Cardiac muscle cell (in vitro differentiated cells and primary cell): ENCODE data around the gene KDM4C. TPM values are rescaled to one million over a fixed set of nuclear protein-coding genes. Genes with fewer than 3 reads are reported as not detected.
A peak's percentile ranks its signal among the peaks of the same experiment; 100 is the strongest.

Source experiments
- DNase-seq, 2 donors: peaks; one replicate each; pipeline versions ENCODE4 v3.0.0 to v3.0.0-alpha.2; 2010 to 2017; ENCODE audit warnings: low read depth in 1 of 2, low spot score in 1 of 2
- H3K27ac ChIP-seq: fragments of 200-600 bp; sonication (generic); 2 replicates; pipeline ENCODE4 v1.5.1; 2016
- H3K27me3 ChIP-seq: fragments of 200-600 bp; sonication (generic); 2 replicates; pipeline ENCODE4 v1.6.0; 2016; ENCODE audit warnings: control low read depth
- H3K36me3 ChIP-seq: fragments of 200-600 bp; sonication (generic); 2 replicates; pipeline ENCODE4 v1.5.1; 2016; ENCODE audit warnings: control low read depth
- H3K4me1 ChIP-seq: fragments of 200-600 bp; sonication (generic); 2 replicates; pipeline ENCODE4 v1.8.1; 2017; ENCODE audit warnings: low read depth, mild to moderate bottlenecking, mixed run types
- H3K4me3 ChIP-seq: fragments of 200-600 bp; sonication (generic); 2 replicates; pipeline ENCODE4 v1.5.1; 2016; ENCODE audit warnings: mild to moderate bottlenecking
- H3K9me3 ChIP-seq: fragments of 200-600 bp; sonication (generic); 2 replicates; pipeline ENCODE4 v1.5.1; 2017; ENCODE audit warnings: low read depth, mild to moderate bottlenecking, control low read depth
- CTCF ChIP-seq: IDR thresholded peaks from 2 replicates; pipeline ENCODE4 v1.5.1; 2012; ENCODE audit warnings: low read depth, mild to moderate bottlenecking, low read length
- polyA plus RNA-seq: library from polyadenylated mRNA; unstranded; fragments of >200 nt; fragmentation: Nextera tagmentation; extraction: Ambion mirVana; gene quantifications from 2 replicates; pipeline ENCODE4 v1.2.1, GENCODE V29; 2016
- total RNA-seq: library from RNA; depleted of rRNA; stranded (reverse); fragments of >200 nt; gene quantifications from 2 replicates; pipeline ENCODE4 v1.2.3, GENCODE V29; 2016

KDM4C gene
- total and polyA plus RNA-seq, 2 experiments from 2014 or later, result 15.1 to 32.0 TPM

GRCh38 chr9:6779417-6780241 is 21.9 kb downstream of the KDM4C start:
- H3K9me3 ChIP-seq, result no peaks in the 10 kb centered on the region
- H3K4me1 ChIP-seq, result peaks cover 36% of the 10 kb centered on the region
- H3K36me3 ChIP-seq, result no peaks in the 10 kb centered on the region
- peak overlapping the region; percentile 81 for H3K27ac ChIP-seq
- no peak for TF ChIP-seq CTCF
- no peaks in the 10 kb centered on the region for H3K27me3 ChIP-seq
- DNase-seq, result peak; percentile 79 to 80
- no peak overlapping the region for H3K4me3 ChIP-seq

- peak overlapping the region; percentile 81 for H3K27ac ChIP-seq
- peaks cover 36% of the 10 kb centered on the region for H3K4me1 ChIP-seq
- DNase-seq, result peak in 1 of 2 donors; percentile 46
- no peaks in the 10 kb centered on the region for H3K9me3 ChIP-seq
- TF ChIP-seq CTCF, result no peak
- no peaks in the 10 kb centered on the region for H3K36me3 ChIP-seq
- H3K27me3 ChIP-seq, result no peaks in the 10 kb centered on the region
- no peak overlapping the region for H3K4me3 ChIP-seq
These were observed 22.9 kb downstream of the KDM4C start for GRCh38 chr9:6780690-6781089.

GRCh38 chr9:6781476-6781875 is 23.7 kb downstream of the KDM4C start:
- H3K4me3 ChIP-seq, result no peak overlapping the region
- H3K27me3 ChIP-seq, result no peaks in the 10 kb centered on the region
- no peaks in the 10 kb centered on the region for H3K9me3 ChIP-seq
- no peaks in the 10 kb centered on the region for H3K36me3 ChIP-seq
- H3K27ac ChIP-seq, result no peak overlapping the region
- TF ChIP-seq CTCF, result no peak
- DNase-seq, result peak in 1 of 2 donors; percentile 69
- peaks cover 44% of the 10 kb centered on the region for H3K4me1 ChIP-seq

- Histone ChIP-seq H3K27ac (no peak overlapping the region), H3K36me3 (no peaks in the 10 kb centered on the region), H3K27me3 (no peaks in the 10 kb centered on the region), H3K4me3 (no peak overlapping the region), H3K9me3 (no peaks in the 10 kb centered on the region), H3K4me1 (peaks cover 36% of the 10 kb centered on the region)
- no peak for DNase-seq
- no peak for TF ChIP-seq CTCF
These were observed 24.6 kb downstream of the KDM4C start for GRCh38 chr9:6782345-6782744.

- H3K36me3 ChIP-seq, result no peaks in the 10 kb centered on the region
- no peak overlapping the region for H3K4me3 ChIP-seq
- TF ChIP-seq CTCF, result no peak
- H3K4me1 ChIP-seq, result peaks cover 31% of the 10 kb centered on the region
- DNase-seq, result no peak
- no peaks in the 10 kb centered on the region for H3K27me3 ChIP-seq
- no peaks in the 10 kb centered on the region for H3K9me3 ChIP-seq
- H3K27ac ChIP-seq, result no peak overlapping the region
These were observed 25.2 kb downstream of the KDM4C start for GRCh38 chr9:6782981-6783380.
